ENCODE results near the gene EME1.

Gene EME1

DNA sequence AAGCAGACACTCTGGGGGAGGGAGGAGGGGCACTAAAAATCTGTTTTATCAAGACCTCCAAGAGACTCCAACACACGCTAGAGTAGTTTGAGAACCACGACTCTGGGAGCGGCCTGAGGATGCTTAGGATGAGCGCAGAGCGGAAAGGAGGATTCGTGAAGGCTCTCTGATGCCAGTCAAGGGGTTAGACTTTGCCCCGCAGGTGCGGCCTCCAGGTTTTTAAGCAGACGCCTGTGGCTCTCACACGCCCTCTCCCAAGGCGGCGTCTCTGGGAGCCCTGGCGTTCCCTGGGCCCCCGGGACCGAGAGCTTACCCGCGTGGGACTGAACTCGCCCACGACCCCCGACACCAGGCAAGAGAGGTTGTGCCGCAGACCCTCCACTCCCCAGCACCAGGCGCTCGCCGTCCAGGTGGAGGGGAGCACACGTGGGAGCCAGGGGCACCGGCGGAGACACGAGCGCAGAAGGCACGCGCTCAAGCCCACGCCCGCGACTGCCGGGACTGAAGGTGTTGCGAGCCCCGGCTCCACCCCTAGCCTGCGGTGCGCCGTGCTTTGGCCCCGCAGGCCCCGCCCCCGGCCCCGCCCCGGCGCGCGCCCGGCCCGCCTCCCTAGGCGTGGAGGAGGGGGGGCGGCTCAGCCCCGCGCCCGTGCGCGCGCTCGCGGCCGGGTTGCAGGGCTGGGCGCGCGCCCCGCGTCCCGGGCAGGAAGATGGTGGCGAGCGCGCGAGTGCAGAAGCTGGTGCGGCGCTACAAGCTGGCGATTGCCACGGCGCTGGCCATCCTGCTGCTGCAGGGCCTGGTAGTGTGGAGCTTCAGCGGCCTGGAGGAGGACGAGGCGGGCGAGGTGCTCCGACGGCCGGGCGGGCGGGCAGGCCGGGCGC, 27.4 kb upstream of the EME1 start, which contains the start of gene XYLT2:
XYLT2 (plus strand) TSS at position 695 of the 881 bp plus-strand sequence; CDS start at position 710, 15 bp downstream.
- H3K9me3 Mint-ChIP-seq (ENCODE audit: low read depth) = no peaks in the 10 kb centered on the region
- peak within 1 kb of the TSS; percentile 89 for H3K27ac Mint-ChIP-seq
- peaks cover 31% of the 10 kb centered on the region for H3K4me1 Mint-ChIP-seq (ENCODE audit: low read depth)
- no peaks in the 10 kb centered on the region for H3K36me3 Mint-ChIP-seq
- H3K4me3 Mint-ChIP-seq = peak within 1 kb of the TSS; percentile 90
- no peaks in the 10 kb centered on the region for H3K27me3 Mint-ChIP-seq

DNA sequence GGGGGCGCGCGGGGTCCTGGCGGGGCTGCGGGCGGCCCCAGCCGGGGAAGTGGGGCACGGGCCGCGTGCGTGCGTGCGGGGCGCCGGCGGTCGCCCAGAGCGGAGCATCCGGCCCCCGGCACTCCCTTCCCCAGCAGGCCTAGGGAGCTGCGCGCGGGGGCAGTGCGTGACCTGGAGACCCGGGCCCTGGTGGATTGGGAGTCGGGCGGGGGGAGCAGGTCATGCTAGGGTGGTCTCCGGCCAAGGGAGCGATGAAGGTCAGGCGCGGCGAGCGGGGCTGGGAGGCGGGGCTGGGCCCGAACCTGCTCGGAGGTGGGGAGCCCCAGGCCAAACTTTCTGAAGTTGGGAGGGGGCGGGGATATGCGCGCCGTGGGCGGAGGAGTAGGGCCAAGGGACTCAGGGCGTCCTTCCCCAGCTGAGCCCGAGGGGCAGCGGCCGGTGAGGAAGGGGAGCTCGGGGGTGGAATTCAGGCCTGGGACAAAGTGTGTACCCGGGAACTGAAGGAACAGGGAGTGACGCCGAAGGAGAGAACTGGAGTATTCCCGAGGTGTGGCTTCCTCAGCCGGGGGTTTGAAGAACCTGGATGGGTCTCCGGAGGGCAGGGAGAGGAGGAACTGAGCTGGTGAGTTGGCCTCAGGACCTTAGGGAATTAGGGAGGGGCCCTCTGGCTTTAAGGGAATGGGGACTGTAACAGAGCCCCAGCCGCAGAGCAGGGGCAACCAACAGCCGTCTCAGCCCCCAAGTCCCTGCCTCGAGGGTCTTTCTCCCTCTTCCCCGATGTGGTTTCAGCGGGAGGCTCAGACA, 26.5 kb upstream of the EME1 start:
- no peaks in the 10 kb centered on the region for H3K36me3 Mint-ChIP-seq
- peak overlapping the region; percentile 70 for H3K27ac Mint-ChIP-seq
- no peaks in the 10 kb centered on the region for H3K9me3 Mint-ChIP-seq (ENCODE audit: low read depth)
- no peaks in the 10 kb centered on the region for H3K27me3 Mint-ChIP-seq
- peaks cover 34% of the 10 kb centered on the region for H3K4me1 Mint-ChIP-seq (ENCODE audit: low read depth)
- peak overlapping the region; percentile 90 for H3K4me3 Mint-ChIP-seq

- no peaks in the 10 kb centered on the region for H3K9me3 Mint-ChIP-seq (ENCODE audit: low read depth)
- no peaks in the 10 kb centered on the region for H3K27me3 Mint-ChIP-seq
- H3K27ac Mint-ChIP-seq = peak overlapping the region; percentile 77
- H3K4me1 Mint-ChIP-seq (ENCODE audit: low read depth) = peaks cover 37% of the 10 kb centered on the region
- peak overlapping the region; percentile 90 for H3K4me3 Mint-ChIP-seq
- no peaks in the 10 kb centered on the region for H3K36me3 Mint-ChIP-seq
Measured at GRCh38 chr17:50347117-50347893, 25.7 kb upstream of the EME1 start.

- H3K27me3 Mint-ChIP-seq = no peaks in the 10 kb centered on the region
- H3K27ac Mint-ChIP-seq = peak overlapping the region; percentile 77
- H3K36me3 Mint-ChIP-seq = no peaks in the 10 kb centered on the region
- H3K9me3 Mint-ChIP-seq (ENCODE audit: low read depth) = no peaks in the 10 kb centered on the region
- H3K4me1 Mint-ChIP-seq (ENCODE audit: low read depth) = peaks cover 37% of the 10 kb centered on the region
- peak overlapping the region; percentile 90 for H3K4me3 Mint-ChIP-seq
Measured at GRCh38 chr17:50347894-50348291, 25.1 kb upstream of the EME1 start.

DNA sequence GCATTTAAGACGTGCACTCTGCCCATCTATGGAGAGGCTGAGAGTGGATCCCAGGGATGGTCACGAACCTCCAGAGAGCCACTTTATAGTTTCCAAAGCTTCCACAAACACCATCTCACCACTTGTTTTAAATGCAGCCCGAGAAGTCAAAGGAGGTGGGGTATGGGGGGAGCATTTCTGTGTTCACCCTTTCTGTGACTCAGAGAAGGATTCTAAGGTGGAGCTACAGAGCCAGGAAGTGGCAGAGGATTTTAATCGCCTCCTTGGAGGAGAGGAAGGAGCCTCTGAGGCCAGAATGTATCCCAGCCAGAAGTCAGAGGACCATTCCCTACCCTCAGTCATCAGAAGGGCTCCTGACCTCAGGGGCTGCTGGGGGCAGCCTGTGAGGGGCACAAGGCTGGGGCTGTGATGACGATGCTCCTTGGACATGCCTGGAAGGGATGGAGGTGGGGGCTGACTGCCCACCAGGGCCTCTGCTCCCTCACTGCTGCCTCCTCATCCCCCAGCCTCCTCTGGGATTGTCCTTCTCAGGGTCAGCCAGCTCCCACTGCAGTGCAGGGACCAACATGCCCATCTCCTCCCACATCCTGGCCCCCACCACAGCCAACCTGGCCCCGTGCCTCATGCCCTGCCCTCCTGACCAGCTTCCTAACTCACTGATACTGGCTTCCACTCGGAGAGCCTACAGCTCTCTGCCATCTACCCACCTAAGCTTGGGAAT, 24.3 kb upstream of the EME1 start:
- Mint-ChIP-seq H3K4me3 (peak overlapping the region; percentile 90), H3K4me1 (ENCODE audit: low read depth) (peaks cover 37% of the 10 kb centered on the region)

GRCh38 chr17:50349243-50349600, 23.8 kb upstream of the EME1 start:
- H3K4me1 Mint-ChIP-seq (ENCODE audit: low read depth) = peaks cover 37% of the 10 kb centered on the region
- H3K27ac Mint-ChIP-seq = no peak overlapping the region
- no peaks in the 10 kb centered on the region for H3K9me3 Mint-ChIP-seq (ENCODE audit: low read depth)
- H3K27me3 Mint-ChIP-seq = no peaks in the 10 kb centered on the region
- peak overlapping the region; percentile 51 for H3K4me3 Mint-ChIP-seq
- no peaks in the 10 kb centered on the region for H3K36me3 Mint-ChIP-seq

More for the DNA sequence above, 24.3 kb upstream of the EME1 start:
- no peaks in the 10 kb centered on the region for H3K27me3 Mint-ChIP-seq
- H3K27ac Mint-ChIP-seq = peak overlapping the region; percentile 77
- no peaks in the 10 kb centered on the region for H3K36me3 Mint-ChIP-seq
- no peaks in the 10 kb centered on the region for H3K9me3 Mint-ChIP-seq (ENCODE audit: low read depth)

DNA sequence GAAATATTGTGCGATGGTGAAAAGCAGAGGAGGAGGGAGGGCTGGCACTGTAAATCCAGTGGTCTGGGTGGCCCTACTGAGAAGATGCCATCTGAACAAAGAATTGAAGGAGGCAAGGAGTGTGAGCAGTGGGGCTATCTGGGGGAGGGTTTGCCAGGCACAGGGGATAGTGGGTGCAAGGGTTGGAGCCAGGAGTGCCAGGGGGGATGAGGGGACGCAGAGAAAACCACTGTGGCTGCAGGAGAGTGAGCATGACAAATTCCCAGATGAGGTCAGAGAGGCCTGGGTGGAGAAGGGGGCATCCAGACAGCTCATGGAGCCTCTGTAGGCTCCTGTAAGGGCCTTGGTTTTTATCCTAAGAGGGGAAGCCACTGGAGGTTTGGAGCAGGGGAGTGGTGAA, 22.3 kb upstream of the EME1 start:
- peak overlapping the region; percentile 34 for H3K27ac Mint-ChIP-seq
- H3K4me3 Mint-ChIP-seq = no peak overlapping the region
- peaks cover 32% of the 10 kb centered on the region for H3K4me1 Mint-ChIP-seq (ENCODE audit: low read depth)
- no peaks in the 10 kb centered on the region for H3K36me3 Mint-ChIP-seq
- no peaks in the 10 kb centered on the region for H3K27me3 Mint-ChIP-seq
- no peaks in the 10 kb centered on the region for H3K9me3 Mint-ChIP-seq (ENCODE audit: low read depth)

DNA sequence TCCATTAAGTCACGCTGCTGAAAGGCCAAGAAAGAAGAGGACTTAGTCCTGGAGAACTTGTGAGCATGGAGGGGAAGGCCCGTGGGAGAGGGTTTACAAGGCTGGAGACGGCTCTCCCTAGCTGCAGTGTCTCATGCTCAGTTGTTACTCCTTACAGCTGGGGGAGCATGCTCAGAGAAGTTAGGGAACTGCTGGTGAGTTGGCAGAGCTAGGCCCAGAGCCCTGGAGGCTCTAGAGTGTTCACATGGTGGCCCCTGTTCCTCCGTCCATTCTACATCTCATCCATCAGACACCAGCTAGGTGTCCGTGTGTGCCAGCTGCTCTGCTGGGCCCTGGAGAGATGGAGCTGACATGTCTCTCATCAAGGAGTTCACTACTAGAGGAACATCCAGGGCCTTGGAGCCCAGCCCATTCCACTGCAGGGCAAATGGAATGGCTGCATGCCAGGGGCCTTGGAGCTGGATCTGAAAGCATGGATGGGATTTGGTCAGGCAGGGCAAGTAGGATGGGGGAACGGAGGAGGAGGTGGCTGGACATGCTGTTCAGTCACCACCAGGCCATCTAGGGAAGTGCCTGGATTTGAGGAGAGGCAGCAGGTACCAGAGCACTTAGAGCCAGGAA, 20.8 kb upstream of the EME1 start:
- no peaks in the 10 kb centered on the region for H3K9me3 Mint-ChIP-seq (ENCODE audit: low read depth)
- no peaks in the 10 kb centered on the region for H3K27me3 Mint-ChIP-seq
- no peak overlapping the region for H3K4me3 Mint-ChIP-seq
- peaks cover 28% of the 10 kb centered on the region for H3K4me1 Mint-ChIP-seq (ENCODE audit: low read depth)
- no peaks in the 10 kb centered on the region for H3K36me3 Mint-ChIP-seq
- peak overlapping the region; percentile 62 for H3K27ac Mint-ChIP-seq

GRCh38 chr17:50352693-50353599, 20.1 kb upstream of the EME1 start:
- H3K4me3 Mint-ChIP-seq = no peak overlapping the region

GRCh38 chr17:50353600-50354195, 19.3 kb upstream of the EME1 start:
- H3K9me3 Mint-ChIP-seq (ENCODE audit: low read depth) = no peaks in the 10 kb centered on the region
- no peak overlapping the region for H3K27ac Mint-ChIP-seq
- no peaks in the 10 kb centered on the region for H3K27me3 Mint-ChIP-seq
- no peak overlapping the region for H3K4me3 Mint-ChIP-seq
- no peaks in the 10 kb centered on the region for H3K36me3 Mint-ChIP-seq
- H3K4me1 Mint-ChIP-seq (ENCODE audit: low read depth) = peaks cover 15% of the 10 kb centered on the region

More at GRCh38 chr17:50352693-50353599, 20.1 kb upstream of the EME1 start:
- Mint-ChIP-seq H3K27ac (no peak overlapping the region), H3K36me3 (no peaks in the 10 kb centered on the region), H3K27me3 (no peaks in the 10 kb centered on the region), H3K9me3 (ENCODE audit: low read depth) (no peaks in the 10 kb centered on the region), H3K4me1 (ENCODE audit: low read depth) (peaks cover 22% of the 10 kb centered on the region)

GRCh38 chr17:50354198-50354597, 18.8 kb upstream of the EME1 start:
- H3K4me3 Mint-ChIP-seq = no peak overlapping the region
- no peaks in the 10 kb centered on the region for H3K36me3 Mint-ChIP-seq
- H3K27me3 Mint-ChIP-seq = no peaks in the 10 kb centered on the region
- peaks cover 12% of the 10 kb centered on the region for H3K4me1 Mint-ChIP-seq (ENCODE audit: low read depth)
- H3K27ac Mint-ChIP-seq = no peak overlapping the region
- H3K9me3 Mint-ChIP-seq (ENCODE audit: low read depth) = no peaks in the 10 kb centered on the region

GRCh38 chr17:50354776-50355175, 18.3 kb upstream of the EME1 start:
- Mint-ChIP-seq H3K4me3 (no peak overlapping the region), H3K27me3 (no peaks in the 10 kb centered on the region), H3K9me3 (ENCODE audit: low read depth) (no peaks in the 10 kb centered on the region), H3K36me3 (no peaks in the 10 kb centered on the region), H3K27ac (no peak overlapping the region), H3K4me1 (ENCODE audit: low read depth) (peaks cover 9% of the 10 kb centered on the region)

DNA sequence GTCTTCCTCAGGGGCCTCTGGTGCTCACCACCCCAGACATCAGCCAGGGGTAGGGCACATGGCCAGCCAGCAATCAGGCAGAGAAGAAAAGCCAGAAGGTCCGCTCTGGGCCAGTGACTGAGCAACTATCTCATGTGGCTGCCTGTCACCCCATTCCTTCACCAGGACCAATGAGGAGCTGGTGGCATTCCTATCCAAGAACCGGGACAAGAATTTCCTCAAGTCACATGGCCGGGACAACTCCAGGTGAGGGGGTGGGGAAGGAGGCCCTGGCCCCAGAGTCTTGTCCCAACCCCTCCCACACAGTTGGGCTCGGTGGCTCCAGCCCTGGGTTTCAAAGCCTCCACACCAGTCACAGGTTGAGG, 17.7 kb upstream of the EME1 start:
- Mint-ChIP-seq H3K27ac (no peak overlapping the region), H3K36me3 (no peaks in the 10 kb centered on the region), H3K27me3 (no peaks in the 10 kb centered on the region), H3K9me3 (ENCODE audit: low read depth) (no peaks in the 10 kb centered on the region), H3K4me1 (ENCODE audit: low read depth) (peaks cover 9% of the 10 kb centered on the region), H3K4me3 (no peak overlapping the region)
